Medulla oblongata (tissue), 1 donor: ENCODE data around the gene IBTK.
"Not testable (repeated sequence)": the region's sequence is repeated elsewhere in the genome, so short reads cannot be mapped to it uniquely, and the experiment has no call there.

Source experiments
- DNase-seq: peaks from one replicate; pipeline ENCODE4 v3.0.0-alpha.2; 2015; ENCODE audit errors: extremely low spot score

Gene IBTK, protein sequence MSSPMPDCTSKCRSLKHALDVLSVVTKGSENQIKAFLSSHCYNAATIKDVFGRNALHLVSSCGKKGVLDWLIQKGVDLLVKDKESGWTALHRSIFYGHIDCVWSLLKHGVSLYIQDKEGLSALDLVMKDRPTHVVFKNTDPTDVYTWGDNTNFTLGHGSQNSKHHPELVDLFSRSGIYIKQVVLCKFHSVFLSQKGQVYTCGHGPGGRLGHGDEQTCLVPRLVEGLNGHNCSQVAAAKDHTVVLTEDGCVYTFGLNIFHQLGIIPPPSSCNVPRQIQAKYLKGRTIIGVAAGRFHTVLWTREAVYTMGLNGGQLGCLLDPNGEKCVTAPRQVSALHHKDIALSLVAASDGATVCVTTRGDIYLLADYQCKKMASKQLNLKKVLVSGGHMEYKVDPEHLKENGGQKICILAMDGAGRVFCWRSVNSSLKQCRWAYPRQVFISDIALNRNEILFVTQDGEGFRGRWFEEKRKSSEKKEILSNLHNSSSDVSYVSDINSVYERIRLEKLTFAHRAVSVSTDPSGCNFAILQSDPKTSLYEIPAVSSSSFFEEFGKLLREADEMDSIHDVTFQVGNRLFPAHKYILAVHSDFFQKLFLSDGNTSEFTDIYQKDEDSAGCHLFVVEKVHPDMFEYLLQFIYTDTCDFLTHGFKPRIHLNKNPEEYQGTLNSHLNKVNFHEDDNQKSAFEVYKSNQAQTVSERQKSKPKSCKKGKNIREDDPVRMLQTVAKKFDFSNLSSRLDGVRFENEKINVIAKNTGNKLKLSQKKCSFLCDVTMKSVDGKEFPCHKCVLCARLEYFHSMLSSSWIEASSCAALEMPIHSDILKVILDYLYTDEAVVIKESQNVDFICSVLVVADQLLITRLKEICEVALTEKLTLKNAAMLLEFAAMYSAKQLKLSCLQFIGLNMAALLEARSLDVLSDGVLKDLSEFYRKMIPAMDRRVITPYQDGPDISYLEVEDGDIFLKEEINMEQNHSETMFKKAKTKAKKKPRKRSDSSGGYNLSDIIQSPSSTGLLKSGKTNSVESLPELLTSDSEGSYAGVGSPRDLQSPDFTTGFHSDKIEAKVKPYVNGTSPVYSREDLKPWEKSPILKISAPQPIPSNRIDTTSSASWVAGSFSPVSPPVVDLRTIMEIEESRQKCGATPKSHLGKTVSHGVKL (N-terminal part only)

DNA sequence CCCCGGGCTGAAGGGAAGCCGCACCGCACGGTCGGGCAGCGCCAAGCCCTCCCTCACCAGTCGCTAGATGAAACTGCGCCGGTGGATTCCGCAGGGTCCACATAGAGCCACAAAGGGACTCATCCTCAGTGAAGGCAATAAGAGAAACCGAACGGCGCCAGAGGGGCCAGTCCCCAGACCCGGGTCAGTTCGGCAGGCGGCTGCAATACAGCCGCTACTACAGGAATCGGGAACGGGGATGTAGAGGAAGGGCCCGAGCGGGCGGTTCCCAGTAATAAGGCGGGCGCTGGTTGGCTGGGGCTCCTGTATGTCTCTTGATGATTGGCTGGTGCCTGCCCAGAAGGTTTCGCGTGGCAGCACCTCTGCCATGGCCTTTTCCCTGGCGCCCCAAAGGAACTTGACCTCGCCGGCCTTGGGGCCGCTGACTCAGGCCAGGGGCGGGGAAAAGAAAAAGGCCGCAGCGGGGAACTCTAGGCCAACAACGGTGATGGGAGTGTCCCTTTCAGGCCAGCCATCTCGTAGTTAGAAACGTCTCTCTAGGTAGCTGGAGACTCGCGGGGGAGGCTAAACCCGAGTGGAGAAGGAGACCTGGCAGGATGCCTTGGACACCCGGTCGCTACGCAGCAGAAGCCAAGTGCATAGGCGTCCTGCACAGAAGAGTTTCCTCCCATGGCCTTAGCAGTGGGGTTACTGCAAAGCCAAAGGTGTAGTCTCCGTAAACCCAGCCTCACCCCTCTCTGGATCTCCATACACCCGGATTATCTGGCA, at the start of gene IBTK:
Gene IBTK, minus strand, starts transcription at position 240 of the 768 bp plus-strand sequence. CDS start 7,258 bp downstream, outside the sequence.
- DNase-seq = peak; percentile 95

DNA sequence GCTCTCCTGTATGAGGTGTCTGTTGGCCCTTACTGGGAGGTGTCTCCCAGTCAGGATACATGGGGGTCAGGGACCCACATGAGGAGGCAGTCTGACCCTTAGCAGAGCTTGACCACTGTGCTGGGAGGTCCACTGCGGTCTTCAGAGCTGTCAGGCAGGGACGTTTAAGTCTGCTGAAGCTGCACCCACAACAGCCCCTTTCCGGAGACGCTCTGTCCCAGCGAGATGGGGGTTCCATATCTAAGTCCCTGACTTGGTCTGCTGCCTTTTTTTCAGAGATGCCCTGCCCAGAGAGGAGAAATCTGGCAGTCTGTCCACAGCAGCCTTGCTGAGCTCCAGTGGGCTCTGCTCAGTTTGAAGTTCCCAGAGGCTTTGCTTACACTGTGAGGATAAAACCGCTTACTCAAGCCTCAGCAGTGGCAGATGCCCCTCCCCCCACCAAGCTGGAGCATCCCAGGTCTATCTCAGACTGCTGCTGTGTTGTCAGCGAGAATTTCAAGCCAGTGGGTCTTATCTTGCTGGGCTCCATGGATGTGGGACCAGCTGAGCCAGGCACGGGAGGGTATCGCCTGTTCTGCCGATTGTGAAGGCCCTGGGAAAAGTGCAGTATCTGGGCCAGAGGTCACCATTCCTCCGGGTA, 36.3 kb upstream of the IBTK start:
- DNase-seq = no peak

DNA sequence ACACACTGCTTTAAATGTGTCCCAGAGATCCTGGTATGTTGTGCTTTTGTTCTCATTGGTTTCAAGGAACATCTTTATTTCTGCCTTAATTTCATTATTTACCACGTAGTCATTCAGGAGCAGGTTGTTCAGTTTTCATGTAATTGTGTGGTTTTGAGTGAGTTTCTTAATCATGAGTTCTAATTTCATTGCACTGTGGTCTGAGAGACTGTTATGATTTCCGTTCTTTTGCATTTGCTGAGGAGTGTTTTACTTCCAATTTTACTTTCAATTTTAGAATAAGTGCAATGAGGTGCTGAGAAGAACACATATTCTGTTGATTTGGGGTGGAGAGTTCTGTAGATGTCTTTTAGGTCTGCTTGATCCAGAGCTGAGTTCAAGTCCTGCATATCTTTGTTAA, 34.0 kb upstream of the IBTK start:
- DNase-seq = not testable (repeated sequence)

DNA sequence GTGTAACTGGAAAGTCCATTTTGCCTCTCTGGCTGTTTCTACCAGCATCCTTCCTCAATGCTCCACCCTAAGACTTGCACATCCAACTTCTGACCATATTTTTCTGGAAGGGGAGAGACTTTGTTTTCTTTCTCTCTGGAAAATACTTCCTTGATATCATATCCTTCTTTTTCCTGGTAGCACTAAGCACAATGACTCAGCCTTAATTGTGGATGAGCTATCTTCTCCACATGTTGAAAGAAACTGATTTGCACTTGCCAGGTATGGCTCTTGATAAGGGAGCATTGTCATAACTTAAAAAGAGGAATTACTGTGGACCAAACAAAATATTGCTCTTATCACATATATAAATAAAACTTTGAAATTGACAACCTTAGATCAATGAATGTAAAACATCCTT, 30.1 kb upstream of the IBTK start:
- no peak for DNase-seq

DNA sequence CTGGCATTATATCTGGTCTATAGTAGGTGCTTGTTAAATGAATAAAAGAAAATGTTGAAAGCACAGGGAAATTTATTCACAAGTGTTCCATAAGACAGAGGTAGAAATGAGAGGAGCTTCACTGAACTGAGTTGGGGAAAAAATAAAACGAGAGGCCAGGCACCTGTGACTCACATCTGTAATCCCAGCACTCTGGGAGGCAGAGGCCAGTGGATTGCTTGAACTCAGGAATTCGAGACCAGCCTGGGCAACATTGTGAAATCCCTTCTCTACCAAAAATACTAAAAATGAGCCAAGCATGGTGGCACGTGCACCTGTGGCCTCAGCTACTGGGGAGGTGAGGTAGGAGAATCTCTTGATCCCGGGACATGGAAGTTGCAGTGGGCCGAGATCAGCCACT, 28.1 kb upstream of the IBTK start:
- no peak for DNase-seq

DNA sequence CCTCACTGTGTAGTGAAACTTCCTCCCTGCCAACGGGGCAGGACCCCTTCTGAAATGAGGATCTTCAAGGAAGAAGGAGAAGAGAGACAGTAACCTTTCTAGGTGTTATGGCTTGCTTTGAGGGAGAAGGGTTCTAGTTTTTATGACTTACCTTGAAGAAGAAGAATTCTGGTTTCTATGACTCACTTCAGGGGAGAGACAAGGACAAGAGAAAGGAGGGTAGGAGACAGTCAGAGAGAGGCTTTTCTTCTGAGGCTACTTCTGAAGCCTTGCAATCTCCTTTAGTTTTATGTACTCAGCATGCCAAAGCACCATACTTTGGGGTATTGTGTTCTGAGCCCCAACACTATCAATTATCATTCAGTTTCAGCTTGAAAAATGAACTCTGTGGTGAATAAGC, 25.8 kb upstream of the IBTK start:
- DNase-seq = no peak

DNA sequence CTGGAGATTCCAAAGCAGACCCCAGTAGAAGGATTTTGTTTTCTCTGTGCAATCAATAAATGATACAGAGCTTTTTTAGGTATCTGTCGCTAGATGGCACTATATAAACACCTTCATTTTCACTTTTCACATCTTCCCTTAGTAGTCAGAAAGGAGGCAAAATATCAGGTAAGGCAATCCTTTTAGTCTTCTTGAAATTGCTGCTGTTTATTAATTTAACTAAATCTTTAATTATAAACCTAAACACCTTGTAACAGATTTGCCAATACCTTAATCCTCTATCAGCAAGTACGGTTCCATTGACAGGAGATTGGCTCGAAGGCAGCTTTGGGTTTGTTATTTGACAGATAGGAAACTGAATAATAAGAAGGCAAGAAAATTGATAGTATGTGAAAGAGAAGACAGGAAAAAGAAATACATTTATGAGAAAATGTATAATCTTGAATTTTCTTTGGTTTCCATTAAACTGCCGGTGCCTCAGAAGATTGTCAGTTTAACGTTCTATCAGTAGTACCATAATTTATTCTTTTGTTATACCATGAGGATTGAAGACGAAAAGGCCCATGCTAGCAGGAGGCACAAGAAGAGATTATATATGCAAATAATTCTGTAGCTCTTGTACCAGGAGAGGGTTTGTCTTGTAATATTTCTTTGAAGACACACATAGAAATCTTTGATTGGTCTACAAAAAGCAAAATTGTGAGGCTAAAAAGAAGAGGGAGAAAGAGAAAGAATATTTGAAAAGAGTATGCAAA, 23.5 kb upstream of the IBTK start:
- DNase-seq = peak; percentile 66

DNA sequence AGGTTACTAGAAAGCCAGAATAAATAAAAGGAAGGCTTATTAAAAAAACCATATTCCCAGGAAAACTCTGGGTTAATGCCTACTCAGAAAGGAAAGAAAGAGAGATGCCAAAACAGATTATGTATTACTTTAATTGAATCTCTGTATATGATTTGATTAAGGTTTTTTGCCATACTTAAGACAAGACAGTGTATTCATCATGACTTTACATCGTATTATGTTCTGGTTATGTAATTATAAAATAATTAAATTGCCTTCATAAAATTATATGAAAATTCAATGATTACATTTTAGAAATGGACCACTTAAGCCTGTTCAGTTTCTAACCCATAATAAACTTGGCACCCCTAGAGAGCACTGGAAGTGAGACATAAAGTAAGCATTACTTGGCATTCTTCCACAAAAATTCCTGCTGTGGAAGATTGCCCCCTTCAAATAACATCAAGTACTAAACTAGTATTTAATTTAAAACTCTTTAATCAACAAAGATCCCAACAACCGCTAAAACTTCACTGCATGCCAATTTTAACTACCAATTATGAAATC, 20.8 kb upstream of the IBTK start:
- DNase-seq = no peak

DNA sequence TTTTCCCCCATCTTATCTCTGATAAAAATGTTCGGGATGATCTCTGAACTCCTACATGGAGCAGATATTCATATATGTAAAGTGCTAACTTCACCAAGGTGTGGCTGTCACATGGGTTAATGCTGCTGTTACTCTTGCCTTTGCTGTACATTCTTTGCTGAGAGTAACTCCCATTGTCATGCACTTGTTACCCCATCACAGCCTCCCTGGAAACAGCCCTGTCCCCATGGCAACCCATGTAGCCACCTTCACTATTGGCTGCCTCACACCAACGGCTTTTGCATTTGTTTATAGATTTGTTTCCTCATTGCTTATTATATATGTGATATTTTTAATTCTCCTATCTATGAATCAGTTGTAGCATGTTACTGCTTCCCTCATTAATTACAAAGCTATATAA, 17.3 kb upstream of the IBTK start:
- DNase-seq = no peak

DNA sequence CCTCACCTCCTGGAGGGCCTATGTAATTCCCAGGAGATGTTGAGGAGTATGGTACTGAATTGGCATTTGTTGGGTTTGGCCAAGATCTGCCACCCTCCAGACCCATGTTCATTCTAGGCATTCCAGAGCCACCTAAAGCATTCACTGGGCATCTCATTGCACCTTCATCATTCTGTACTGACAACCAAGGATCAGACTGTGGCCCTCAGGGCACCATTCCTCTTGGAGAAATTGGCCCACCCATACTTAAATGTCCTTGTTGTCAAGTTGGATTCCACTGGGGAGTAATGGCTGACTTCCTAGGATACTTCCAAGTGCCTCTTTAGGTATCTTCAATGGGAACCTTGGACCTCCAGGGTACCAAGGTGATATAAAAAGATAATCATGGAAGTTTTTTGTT, 16.8 kb upstream of the IBTK start:
- no peak for DNase-seq

DNA sequence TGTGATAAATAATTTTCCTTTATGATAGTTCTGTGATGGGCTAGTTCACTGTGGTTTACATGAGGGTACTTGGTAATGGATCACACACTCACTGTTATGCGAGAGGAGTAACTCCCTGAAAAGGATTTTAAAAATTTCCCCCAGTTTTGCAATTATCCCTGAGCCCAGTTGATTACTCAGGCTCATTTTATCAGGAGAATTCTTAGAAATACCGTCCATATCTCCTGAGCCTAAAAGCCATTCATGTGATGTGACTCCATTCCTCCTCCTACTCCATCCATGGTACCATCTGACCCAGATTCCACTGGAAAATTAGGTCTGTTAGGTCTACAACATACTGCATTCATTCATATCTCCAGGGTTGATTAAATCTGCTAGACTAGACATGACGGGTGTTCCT, 16.4 kb upstream of the IBTK start:
- DNase-seq = no peak

DNA sequence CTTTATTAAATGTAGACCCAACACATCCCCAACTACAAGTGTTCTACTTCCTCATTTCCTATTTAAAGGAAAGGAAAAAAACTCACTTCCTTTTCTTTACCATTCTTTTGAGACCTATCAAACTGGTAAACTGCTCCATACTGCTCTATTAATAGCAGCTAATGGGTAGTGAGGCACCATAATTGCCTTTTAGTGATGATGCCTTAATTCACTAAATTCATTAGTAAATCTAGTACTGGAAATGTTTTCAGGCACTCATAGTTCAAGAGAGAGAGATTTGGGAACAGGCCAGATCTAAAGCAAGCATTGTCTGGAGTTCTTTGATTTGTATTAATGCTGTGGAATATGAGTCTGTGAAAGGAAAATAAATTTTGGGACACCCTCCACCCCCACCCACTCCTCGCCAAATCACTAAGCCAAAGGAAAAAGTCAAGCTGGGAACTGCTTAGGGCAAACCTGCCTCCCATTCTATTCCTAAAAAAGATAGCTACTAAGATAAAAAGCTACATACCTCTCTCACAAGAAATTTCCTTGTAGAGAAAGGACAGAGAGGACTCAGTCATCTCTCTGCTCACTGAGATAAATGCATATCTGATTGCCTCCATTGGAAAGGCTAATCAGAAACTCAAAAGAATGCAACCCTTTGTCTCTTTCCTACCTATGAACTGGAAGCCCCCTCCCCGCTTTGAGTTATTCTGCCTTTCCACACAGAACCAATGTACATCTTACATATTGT, 13.6 kb upstream of the IBTK start:
- DNase-seq = peak; percentile 44

DNA sequence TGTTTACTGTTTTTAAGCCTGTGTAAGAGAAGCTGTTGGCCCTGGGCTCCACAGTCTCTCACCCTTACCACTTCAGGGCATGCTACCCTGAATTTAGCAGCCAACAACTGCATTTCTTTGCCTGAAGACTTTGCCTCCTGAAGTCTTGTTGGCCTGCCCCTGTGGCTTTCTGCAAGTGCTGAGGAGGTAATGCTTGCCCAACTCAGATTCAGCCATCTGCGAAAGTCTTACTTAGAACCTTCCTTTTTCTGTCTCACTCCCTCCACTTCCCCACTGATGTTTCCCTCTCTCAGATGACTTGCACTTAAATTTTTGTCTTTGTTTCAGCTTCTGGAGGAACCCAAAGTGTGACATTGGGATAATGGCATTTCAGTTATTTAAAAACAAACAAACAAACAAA, 11.8 kb upstream of the IBTK start:
- peak; percentile 37 for DNase-seq

DNA sequence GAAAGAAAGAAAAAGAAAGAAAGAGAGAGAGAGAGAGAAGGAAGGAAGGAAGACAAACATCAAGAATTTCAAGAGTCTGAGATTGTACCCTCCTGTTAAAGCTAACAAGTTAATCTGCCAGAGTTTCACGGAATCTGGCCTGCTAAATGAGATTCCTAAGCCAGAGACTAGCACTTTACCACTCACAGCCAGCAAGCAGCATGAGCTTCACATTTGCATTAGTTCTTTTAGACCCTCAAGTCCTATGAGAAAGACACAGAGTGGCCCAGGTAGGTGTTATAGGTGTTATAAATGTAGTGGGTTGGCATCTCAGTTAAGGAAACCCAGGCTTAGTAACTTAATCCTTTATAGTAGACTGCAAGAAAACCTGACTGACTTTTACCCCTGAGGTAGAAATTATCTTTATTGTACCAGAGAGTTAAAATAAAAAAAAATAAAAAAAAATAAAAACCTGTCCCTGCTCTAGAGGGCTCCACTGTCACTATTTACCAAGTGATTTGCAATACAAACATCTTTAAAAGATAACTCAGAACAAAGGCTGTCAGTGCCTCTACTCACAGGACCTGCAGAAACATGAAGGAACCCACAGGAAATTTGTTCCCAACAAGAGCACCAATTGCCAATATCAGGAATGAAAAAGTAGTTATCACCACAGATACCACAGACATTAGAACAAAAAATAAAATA, 9.7 kb upstream of the IBTK start:
- no peak for DNase-seq

DNA sequence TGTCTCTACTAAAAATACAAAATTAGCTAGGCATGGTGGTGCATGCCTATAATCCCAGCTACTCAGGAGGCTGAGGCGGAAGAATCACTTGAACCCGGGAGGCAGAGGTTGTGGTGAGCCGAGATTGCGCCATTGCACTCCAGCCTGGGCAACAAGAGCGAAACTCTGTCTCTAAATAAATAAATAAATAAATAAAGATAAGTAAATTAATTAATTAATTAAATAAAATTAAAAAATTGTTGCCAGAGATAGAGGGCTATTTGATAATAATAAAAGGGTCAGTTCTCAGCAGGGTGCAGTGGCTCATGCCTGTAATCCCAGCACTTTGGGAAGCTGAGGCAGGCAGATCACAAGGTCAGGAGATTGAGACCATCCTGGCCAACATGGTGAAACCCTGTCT, 7.2 kb upstream of the IBTK start:
- not testable (repeated sequence) for DNase-seq

DNA sequence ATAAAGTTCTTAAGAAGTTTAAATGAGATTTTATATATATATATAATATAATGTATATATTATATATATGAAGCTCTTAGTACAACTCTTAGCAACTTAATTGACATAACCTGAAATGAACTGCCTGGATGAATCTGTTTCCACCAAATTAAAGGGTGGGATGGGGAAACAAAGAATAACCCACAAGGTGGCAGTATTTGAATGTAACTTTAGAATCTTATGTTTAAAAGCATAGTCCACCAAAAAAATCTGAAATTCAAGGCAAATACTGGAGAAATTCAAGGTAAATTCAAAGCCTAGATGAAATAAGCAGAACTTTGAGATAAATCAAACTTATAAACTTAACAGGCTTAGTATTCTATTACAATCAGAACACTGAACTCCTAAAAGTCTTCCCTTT, 4.4 kb upstream of the IBTK start:
- DNase-seq = peak; percentile 62

DNA sequence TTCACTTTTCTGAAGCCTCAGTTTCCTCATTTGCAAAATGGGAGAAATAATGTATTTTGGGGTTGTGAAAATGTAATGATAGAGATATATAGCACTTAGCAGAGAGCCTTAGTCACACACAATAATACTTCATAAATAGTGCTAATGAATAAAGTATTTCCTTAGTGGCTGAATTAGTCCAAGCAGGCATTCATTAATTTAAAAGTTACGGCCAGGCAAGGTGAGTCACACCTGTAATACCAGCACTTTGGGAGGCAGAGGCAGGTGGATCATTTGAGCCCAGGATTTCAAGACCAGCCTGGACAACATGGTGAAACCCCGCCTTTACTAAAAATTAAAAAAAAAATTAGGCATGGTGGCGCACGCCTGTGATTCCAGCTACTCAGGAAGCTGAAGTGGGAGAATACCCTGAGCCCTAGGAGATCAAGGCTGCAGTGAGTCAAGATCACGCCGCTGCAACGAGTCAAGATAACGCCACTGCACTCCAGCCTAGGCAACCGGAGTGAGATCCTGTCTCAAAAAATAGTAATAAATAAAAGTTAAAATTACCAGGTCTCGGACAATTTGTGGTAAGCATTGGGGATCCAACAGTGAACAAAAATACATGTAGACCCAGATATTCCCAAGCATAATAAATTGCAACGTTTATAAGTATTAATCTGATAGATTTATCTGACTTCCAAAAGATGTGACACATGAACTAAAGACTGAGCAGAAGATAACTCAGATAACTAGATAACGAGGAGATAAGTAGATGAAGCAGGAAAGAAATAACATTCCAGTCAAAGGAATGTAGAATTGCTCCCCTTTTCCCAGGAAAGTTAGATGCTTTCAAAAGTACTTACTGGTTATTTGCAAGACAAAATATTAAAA, 2.1 kb upstream of the IBTK start:
- no peak for DNase-seq

DNA sequence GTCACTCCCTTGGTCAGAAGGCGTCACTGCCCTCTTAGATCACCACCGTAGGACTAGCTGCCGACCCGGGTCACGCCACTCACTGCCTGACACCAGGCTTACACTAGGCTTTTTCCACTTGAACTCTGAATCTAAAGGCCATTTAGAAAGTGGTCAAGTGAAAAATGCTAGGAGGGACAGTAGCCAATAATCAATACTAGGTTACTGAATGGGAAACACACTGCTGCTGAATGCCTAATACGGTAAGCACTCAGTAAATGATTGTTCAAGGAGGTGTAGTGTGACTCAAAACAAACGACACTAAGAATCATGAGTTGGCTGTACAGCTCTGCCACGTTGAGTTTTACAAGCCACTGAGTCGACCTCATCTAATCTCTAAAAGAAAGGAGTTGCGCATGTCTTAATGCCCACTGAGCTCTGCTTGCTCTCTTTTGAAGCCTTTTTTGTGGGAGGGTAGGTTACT, 760 bp upstream of the IBTK start:
- peak; percentile 71 for DNase-seq
